Measurements from ENCODE around the gene SBK3. TPM values are rescaled to one million over a fixed set of nuclear protein-coding genes. Genes with fewer than 3 reads are reported as not detected.
"Not testable (repeated sequence)": the region's sequence is repeated elsewhere in the genome, so short reads cannot be mapped to it uniquely, and the experiment has no call there.

The SBK3 gene
- total RNA-seq, 1 donor from 2014 or later, result 0.17 TPM

DNA sequence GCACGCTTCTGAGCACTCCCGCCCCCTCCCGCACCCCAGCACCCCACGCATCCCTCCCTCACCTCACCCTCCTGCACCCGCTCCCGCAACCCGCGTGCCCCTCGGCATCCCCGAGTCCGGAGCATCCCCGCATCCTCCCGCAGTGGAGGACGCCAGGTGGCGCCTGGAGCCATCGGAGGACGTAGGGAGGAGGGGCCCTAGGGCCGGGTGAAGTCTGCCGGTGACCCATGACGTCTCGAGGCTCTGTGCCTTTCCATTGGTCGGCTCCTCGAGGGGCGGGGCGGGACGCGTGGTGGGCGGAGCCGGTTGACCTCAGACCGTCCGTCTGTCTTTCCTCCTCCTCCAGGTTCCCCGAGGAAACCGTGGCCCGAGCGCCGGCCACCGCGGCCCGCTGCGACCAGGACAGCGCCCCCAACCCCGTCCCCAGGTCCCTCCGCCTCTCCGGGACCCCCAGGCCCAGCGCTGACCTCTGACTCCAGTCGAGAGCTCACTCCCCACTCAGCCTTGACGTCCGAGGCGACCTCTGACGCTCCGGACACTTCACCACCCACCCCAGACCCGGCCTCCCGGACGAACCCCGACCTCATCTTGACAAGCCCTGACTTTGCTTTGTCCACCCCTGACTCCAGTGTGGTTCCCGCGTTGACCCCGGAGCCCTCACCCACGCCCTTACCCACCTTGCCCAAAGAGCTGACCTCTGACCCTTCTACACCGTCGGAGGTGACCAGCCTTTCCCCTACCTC is 28.3 kb downstream of the SBK3 start:
- DNase-seq, result peak; percentile 95

DNA sequence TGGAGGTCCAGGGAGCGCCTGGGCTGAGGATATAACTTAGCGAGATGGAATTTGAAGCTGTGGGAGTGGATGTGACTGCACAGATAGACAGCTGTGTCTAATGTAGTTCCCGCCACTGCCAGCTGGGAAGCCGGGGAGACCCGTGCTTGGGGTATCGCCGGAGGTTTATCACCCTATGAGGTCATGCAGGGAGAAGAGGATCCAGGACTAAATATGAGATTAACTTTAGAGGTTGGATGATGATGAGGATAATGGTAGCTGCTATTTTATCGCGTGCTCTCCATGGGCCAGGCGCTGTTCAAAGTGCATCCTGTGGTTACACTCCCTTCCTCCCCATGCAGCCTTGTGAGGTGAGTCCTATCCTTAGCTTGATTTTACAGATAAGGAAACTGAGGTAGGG is 37.2 kb downstream of the SBK3 start:
- no peak for DNase-seq

DNA sequence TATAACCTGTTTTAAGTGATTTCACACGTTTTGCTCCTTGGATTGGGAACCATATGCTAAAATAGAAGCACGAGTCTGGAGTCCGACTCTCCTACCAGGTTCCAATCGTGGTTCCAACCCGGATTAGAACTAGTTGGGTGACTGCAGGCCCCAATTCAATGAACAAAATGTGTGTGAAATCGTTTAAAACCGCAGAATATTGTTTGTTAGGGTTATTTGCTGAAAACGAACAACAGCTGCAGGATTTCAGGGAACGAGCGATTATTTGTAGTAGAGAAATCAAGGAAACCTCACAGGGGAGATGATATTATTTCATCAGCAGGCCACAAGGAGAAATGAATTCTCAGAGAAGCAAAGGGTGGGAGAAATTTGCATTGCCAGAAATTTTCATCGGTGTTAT is 40.4 kb downstream of the SBK3 start:
- DNase-seq, result no peak

DNA sequence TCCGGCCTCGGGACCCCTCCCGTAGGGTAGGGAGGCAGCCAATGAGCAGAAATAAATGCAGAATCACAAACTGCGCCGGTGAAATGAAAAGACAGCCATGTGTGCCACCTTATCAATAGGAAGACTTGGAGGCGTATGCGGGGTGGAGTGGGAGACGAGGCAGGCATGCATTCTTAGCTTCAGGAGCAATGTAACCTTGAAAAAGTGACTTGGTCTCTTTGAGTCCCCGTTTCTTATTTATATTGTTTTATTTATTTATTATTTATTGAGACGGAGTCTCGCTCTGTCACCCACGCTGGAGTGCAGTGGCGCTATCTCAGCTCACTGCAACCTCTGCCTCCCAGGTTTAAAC is 41.1 kb downstream of the SBK3 start:
- DNase-seq, result no peak

DNA sequence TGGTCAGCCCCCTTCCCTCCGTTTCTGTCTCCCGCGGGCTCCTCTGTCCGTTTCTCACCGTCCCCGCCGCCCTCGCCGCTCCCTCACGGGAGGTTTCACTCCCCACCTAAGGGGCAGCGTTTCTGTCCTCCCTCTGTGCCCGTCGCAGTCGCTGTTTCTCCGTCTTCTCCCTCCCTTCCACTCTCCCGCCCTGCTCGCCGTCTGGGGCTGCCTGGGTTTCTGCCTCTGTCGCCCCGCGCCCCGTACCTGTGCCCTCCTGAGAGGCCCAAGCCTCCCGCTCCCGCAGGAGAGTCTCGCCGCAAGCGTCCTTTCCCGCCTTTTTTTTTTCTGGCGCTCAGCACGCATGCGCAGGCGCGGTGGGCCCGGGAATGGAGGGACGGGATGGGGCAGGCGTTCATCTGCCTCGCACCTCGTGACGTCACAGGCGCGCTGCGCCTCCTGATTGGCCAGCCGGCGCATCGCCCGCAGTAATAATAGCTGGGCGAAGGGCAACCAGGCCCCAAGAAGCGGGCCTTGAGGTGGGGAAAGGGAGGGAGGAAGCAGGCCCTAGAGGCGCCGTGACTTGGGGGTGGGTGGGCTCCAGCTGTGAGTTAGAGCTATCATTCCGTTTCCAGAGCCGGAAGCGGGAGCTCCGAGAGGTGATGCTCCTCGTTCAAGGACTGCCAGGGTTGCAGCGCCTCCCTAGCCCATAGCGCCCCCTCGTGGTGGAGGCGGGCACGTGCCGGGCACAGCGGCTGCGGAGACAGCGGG is 41.7 kb downstream of the SBK3 start:
- peak; percentile 95 for DNase-seq

DNA sequence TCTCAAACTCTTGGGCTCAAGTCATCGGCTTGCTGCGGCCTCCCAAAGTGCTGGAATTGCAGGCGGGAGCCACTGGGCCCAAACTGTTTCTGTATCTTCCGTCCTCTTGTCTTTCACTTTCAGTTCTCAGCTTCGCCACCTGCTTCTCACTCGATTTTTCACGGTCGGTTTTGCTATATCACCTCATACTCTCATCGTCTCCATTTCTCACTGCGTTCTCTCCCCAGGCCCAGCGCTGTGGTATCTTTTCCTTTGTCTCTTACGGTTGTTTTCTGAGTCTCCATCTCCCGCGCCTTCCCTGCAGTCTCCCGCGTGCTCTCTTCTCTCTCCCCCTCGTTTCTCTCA is 42.2 kb downstream of the SBK3 start:
- DNase-seq, result no peak

DNA sequence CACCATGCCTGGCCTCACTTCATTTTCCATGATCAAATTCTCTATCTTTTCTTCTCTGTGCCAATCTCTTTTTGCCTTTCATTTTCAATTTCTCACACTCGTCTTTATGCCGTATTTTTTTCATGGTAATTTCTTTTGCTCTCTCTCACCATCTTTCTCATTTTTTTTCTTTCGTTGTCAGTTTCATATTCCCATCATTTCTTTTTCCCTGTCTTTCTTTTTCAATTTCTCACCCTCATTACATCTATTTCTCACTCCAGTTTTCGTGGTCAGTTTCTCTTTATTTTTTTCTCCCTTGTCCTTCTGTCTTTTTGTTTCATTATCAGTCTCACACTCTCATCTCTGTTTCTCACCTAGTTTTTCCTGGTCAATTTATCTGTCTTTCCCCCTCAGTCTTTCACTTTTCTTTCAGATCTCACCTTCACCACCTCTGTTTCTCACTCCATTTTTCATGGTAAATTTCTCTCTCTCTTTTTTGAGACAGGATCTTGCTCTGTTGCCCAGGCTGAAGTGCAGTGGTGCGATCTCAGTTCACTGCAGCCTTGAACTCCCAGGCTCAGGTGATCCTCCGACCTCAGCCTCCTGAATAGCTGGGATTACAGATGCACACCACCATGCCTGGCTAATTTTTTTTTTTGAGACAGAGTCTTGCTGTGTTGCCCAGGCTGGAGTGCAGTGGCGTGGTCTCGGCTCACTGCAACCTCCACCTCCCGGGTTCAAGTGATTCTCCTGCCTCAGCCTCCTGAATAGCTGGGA is 43.0 kb downstream of the SBK3 start:
- no peak for DNase-seq

GRCh38 chr19:55500368-55500952 is 44.9 kb downstream of the SBK3 start:
- DNase-seq, result no peak

- DNase-seq, result no peak
Observed at GRCh38 chr19:55498246-55498840, 47.0 kb downstream of the SBK3 start.

DNA sequence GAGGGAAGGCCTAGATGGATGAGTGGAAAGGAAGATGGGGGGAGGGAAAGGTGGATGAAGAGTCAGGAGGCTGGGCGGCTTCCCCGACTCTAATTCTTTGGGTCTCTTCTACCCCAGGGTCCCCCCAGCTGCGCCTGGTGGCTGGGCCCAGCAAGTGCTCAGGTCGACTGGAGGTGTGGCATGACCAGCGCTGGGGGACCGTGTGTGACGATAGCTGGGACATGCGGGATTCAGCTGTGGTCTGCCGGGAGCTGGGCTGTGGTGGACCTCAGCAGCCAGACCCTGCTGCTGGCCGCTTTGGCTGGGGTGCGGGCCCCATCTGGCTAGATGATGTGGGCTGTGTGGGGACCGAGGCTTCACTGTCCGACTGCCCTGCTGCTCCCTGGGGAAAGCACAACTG is 47.6 kb downstream of the SBK3 start:
- DNase-seq, result no peak

- DNase-seq, result not testable (repeated sequence)
Observed at GRCh38 chr19:55496820-55497219, 48.5 kb downstream of the SBK3 start.

DNA sequence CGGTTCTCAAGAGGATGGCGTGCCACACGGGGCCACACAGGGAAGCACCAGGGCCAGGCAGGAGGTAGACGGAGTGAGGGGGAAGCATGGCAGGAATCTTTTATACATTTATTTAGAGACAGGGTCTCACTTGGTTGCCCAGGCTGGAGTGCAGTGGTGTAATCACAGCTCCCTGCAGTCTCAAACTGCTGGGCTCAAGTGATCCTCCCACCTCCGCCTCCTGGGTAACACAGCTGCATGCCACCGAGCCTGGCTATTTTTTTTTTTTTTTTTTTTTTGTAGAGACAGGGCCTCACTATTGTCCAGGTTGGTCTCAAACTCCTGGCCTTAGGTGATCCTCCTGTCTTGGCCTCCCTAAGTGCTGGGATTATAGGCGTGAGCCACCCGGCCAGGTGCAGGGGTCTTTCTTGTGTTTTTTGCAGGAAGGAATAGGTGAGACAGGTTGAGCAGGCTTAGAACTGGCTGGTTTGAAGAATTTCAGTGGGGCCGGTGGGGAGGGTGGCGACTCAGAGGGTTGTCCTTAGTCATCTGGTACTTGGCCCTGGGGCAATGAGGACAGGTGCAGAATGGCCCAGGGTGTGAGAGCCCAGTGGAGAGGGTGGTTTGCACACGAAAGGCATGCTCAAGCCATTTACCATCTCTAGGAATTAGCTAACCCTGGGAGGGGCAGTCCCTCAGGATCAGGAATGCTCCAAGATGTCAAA is 49.5 kb downstream of the SBK3 start:
- DNase-seq, result no peak

GRCh38 chr19:55494172-55494761 is 51.1 kb downstream of the SBK3 start:
- DNase-seq, result peak; percentile 65

DNA sequence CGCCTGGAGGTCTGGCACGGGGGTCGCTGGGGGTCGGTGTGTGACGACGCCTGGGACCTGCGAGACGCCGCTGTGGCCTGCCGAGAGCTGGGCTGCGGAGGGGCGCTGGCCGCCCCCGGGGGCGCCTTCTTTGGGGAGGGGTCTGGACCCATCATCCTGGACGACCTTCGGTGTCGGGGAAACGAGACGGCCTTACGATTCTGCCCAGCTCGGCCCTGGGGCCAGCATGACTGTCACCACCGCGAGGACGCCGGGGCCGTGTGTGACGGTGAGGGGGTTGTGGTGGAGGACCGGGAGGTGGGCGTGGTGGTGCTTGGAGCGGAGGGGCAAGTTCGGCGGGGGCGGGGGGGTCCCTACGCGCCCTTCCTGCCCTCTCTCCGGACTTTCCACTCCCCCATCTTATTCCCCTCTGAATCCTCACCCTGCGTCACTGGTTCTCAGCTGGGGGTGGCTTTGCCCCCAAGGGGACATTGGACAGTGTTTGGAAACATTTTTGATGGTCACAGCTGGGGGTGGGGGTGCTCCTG is 51.6 kb downstream of the SBK3 start:
- DNase-seq, result no peak

- DNase-seq, result no peak
Observed at GRCh38 chr19:55493052-55493644, 52.2 kb downstream of the SBK3 start.

DNA sequence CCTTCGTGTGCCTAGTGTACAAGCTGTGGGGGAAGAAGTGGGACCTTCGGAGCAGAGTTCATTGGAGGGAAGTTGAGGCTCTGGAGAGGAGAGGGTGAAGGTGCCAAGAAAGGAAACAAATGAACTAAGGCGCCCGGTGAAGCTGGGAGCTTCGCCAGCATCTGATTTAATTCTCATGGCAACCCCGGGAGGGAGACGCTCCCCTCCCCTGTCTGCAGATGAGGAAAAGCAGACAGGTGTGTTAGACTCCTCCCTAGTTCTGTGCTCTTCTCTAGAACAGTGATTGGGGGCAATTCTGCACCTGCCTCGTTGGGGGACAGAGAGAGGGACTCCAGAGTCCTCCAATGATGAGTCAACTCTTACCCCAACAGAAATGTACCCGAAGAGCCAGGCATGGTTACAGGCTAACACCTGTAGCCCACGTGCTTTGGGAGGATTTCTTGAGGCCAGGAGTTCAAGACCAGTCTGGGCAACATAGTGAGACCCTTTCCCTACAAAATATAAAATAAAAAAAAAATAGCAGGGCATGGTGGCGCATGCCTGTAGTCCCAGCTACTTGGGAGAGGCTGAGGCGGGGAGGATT is 52.9 kb downstream of the SBK3 start:
- no peak for DNase-seq

DNA sequence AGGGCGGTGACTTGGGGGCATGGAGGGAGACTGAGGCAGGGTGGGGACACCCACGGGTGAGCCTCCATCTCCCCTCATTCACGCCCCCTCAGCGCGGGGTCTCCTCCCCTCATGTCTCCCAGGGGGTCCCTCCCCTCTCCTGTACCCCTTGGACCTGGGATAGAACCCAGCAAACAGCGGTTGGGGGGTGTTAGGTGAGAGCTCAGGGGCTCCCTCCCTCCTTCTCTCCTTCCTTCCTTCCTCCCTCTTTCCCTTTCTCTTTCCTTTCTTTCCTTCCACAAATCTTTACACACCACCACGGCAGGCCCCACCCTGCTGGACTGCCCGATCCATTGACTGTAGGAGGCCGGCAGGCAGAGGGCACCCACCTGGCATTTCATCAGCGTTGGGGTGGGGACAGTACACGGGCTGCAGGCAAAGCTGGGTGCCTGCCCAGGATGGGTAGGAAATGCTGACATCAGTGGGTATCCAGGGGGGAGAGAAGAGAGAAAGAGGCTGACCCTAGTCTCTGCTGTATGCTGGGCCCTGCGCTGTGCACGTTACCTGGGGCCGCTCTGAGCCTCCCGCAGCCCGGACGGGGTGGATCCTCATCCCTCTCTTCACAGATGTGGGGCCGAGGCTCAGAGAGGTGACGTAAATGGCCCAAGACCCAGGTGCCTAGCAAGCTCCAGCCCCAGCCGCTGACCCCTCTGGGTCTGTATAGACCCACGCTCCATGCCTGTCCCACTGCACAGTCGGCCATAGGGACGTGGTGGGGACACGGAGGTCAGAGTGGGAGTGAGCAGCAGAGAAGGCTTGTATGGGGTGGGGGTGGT is 53.6 kb downstream of the SBK3 start:
- no peak for DNase-seq
